ENCODE measurements around the gene RNASET2.

Gene RNASET2

GRCh38 chr6:166907871-166908806 lies 48.2 kb downstream of the RNASET2 start:
- TF ChIP-seq CTCF (IDR thresholded peaks at IDR 0.05; ENCODE audit: extremely low read depth, insufficient read depth, missing control alignments), result no peak
- DNase-seq (ENCODE audit: low spot score), result no peak
- in situ Hi-C loops (cut with MboI; ENCODE audit: low pct_unique_long_range_greater_than_20kb, low sequenced_read_pairs, unreplicated experiment), result no loop called here

- in situ Hi-C loops (cut with MboI; ENCODE audit: low pct_unique_long_range_greater_than_20kb, low sequenced_read_pairs, unreplicated experiment), result no loop called here
- DNase-seq (ENCODE audit: low spot score), result peak; percentile 78
- no peak for TF ChIP-seq CTCF (IDR thresholded peaks at IDR 0.05; ENCODE audit: extremely low read depth, insufficient read depth, missing control alignments)
These were observed 48.9 kb downstream of the RNASET2 start for GRCh38 chr6:166907373-166907841.

- DNase-seq (ENCODE audit: low spot score), result no peak
- in situ Hi-C loops (cut with MboI; ENCODE audit: low pct_unique_long_range_greater_than_20kb, low sequenced_read_pairs, unreplicated experiment), result no loop called here
- TF ChIP-seq CTCF (IDR thresholded peaks at IDR 0.05; ENCODE audit: extremely low read depth, insufficient read depth, missing control alignments), result no peak
These were observed 49.8 kb downstream of the RNASET2 start for GRCh38 chr6:166906376-166907044.

- in situ Hi-C loops (cut with MboI; ENCODE audit: low pct_unique_long_range_greater_than_20kb, low sequenced_read_pairs, unreplicated experiment), result no loop called here
- no peak for DNase-seq (ENCODE audit: low spot score)
- TF ChIP-seq CTCF (IDR thresholded peaks at IDR 0.05; ENCODE audit: extremely low read depth, insufficient read depth, missing control alignments), result no peak
These were observed 50.7 kb downstream of the RNASET2 start for GRCh38 chr6:166905505-166906134.

- in situ Hi-C loops (cut with MboI; ENCODE audit: low pct_unique_long_range_greater_than_20kb, low sequenced_read_pairs, unreplicated experiment), result no loop called here
- no peak for DNase-seq (ENCODE audit: low spot score)
- no peak for TF ChIP-seq CTCF (IDR thresholded peaks at IDR 0.05; ENCODE audit: extremely low read depth, insufficient read depth, missing control alignments)
These were observed 51.3 kb downstream of the RNASET2 start for GRCh38 chr6:166905013-166905412.

GRCh38 chr6:166904101-166904746 lies 52.1 kb downstream of the RNASET2 start:
- DNase-seq (ENCODE audit: low spot score), result no peak
- in situ Hi-C loops (cut with MboI; ENCODE audit: low pct_unique_long_range_greater_than_20kb, low sequenced_read_pairs, unreplicated experiment), result no loop called here
- TF ChIP-seq CTCF (IDR thresholded peaks at IDR 0.05; ENCODE audit: extremely low read depth, insufficient read depth, missing control alignments), result no peak
